ENCODE data around the gene CBX8. TPM values are rescaled to one million over a fixed set of nuclear protein-coding genes. Genes with fewer than 3 reads are reported as not detected.
A peak's percentile ranks its signal among the peaks of the same experiment; 100 is the strongest.

Gene CBX8
- total and polyA plus RNA-seq, 2 of the 8 experiments (the other 6 are each of a cell fraction or from before 2014, with no cell fraction given), result 0.09 to 2.1 TPM

- H3K23ac ChIP-seq (ENCODE audit: insufficient read length), result no peak overlapping the region
- H2BK12ac ChIP-seq (ENCODE audit: low read depth, low read length), result peak overlapping the region; percentile 92; the same call in 1 of the 2 replicates
- H3K56ac ChIP-seq (replicated peaks; ENCODE audit: insufficient read length, low read depth, low read length), result no peak overlapping the region
- peak; percentile 97 for TF ChIP-seq EZH2 (IDR thresholded peaks at IDR 0.05; ENCODE audit: low read depth, low read length, severe bottlenecking)
- TF ChIP-seq KDM1A (IDR thresholded peaks at IDR 0.05; ENCODE audit: borderline replicate concordance, low read length), result no peak
- peak; percentile 96 for TF ChIP-seq SUZ12 (IDR thresholded peaks at IDR 0.05; ENCODE audit: low read length)
- TF ChIP-seq RNF2 (IDR thresholded peaks at IDR 0.05; ENCODE audit: borderline replicate concordance, low read depth, low read length, missing control alignments, poor library complexity, severe bottlenecking), result peak; percentile 75
- no peak for TF ChIP-seq EGR1 (IDR thresholded peaks at IDR 0.05; ENCODE audit: borderline replicate concordance, low read depth, low read length)
- 0 out of 4 replicates have a peak, but pooled peaks of 1 of the 2 experiments have one; percentile 4 for TF ChIP-seq RAD21 (IDR thresholded peaks at IDR 0.05 in 1 of 2, conservative IDR thresholded peaks at IDR 0.05 in 1 of 2; ENCODE audit: low read depth in 2 of 2, low read length in 2 of 2)
- no peak for TF ChIP-seq SP1 (IDR thresholded peaks at IDR 0.05; ENCODE audit: low read depth, low read length)
- no peak for TF ChIP-seq ATF2 (IDR thresholded peaks at IDR 0.05; ENCODE audit: low read length)
- no peak overlapping the region for H4K91ac ChIP-seq (replicated peaks; ENCODE audit: insufficient read length, low read length)
- H2BK120ac ChIP-seq (replicated peaks; ENCODE audit: low read depth, low read length), result no peak overlapping the region
- peak overlapping the region; percentile 11 to 51 (median 15); a peak in 5 of 8 replicates for H3K4me3 ChIP-seq (ENCODE audit: extremely low read depth in 1 of 4, insufficient read depth in 2 of 4, low read depth in 3 of 4, low read length in 4 of 4)
- H3K4ac ChIP-seq (replicated peaks; ENCODE audit: insufficient read length, low read depth, low read length), result no peak overlapping the region
- peaks cover 0 to 9% of the 10 kb centered on the region in 2 experiments for H4K20me1 ChIP-seq (replicated peaks in 1 of 2; ENCODE audit: control insufficient read depth in 1 of 2, insufficient read depth in 2 of 2, low read length in 2 of 2)
- H2AFZ ChIP-seq (ENCODE audit: low read length), result no peak overlapping the region
- no peak overlapping the region for H3K9ac ChIP-seq (replicated peaks in 1 of 4; ENCODE audit: extremely low read depth in 1 of 4, low read depth in 3 of 4, low read length in 3 of 4)
- H3K79me1 ChIP-seq (ENCODE audit: low read depth, low read length), result no peaks in the 10 kb centered on the region
- H3K14ac ChIP-seq (ENCODE audit: insufficient read length), result no peak overlapping the region
- ChIA-PET CTCF (ENCODE audit: partially characterized antibody) (interaction anchor here (1.4 to 24.7 kb wide), 7 partner anchors 10 to 73 kb away, joined by 3 to 576 read pairs (median 53); partner anchors contain the start of genes CBX4 and CBX8), POLR2A (ENCODE audit: partially characterized antibody) (interaction anchor here (1.0 to 24.0 kb wide), 6 partner anchors 11 to 185 kb away, joined by 3 to 374 read pairs (median 7); partner anchors contain the start of genes CBX4 and CBX8)
- DNase-seq (ENCODE audit: low read depth in 1 of 2, low spot score in 2 of 2) (peak in 1 of 2 experiments; percentile 61), FAIRE-seq (no peak)
- H3K27ac ChIP-seq (ENCODE audit: low read depth, low read length), result no peak overlapping the region
- H3K79me2 ChIP-seq (ENCODE audit: control insufficient read depth in 1 of 2, insufficient read depth in 2 of 2, low read length in 2 of 2), result no peaks in the 10 kb centered on the region
- no peaks in the 10 kb centered on the region for H3K9me3 ChIP-seq (ENCODE audit: insufficient read depth in 2 of 2, low read depth in 1 of 2, low read length in 1 of 2)
- H4K8ac ChIP-seq (ENCODE audit: extremely low read depth, insufficient read depth, low read length), result peak overlapping the region; percentile 37; the same call in 1 of the 2 replicates
- H2AK5ac ChIP-seq (ENCODE audit: low read depth, low read length), result 0 out of 2 replicates have a peak overlapping the region, but pooled peaks have one; percentile 45
- no peak overlapping the region for H3K18ac ChIP-seq (ENCODE audit: extremely low read depth, low read length)
- H3K27me3 ChIP-seq (replicated peaks in 1 of 4; ENCODE audit: control insufficient read depth in 3 of 4, extremely low read depth in 1 of 4, insufficient read depth in 3 of 4, low read length in 3 of 4), result peaks cover 83 to 100% (median 94%) of the 10 kb centered on the region in 4 experiments
- peak overlapping the region; percentile 88; the same call in 1 of the 2 replicates for H2BK15ac ChIP-seq (ENCODE audit: low read length)
- H3K4me1 ChIP-seq (replicated peaks in 1 of 4; ENCODE audit: control insufficient read depth in 3 of 4, insufficient read depth in 4 of 4, low read length in 3 of 4), result peaks cover 0 to 29% (median 25%) of the 10 kb centered on the region in 4 experiments; a peak in 6 of 7 replicates
- H4K5ac ChIP-seq (ENCODE audit: insufficient read length, low read depth, low read length), result no peak overlapping the region
- peaks cover 6% of the 10 kb centered on the region; the same call in 1 of the 2 replicates for H3K23me2 ChIP-seq (ENCODE audit: low read depth, low read length)
- 5% methylated on average over 23 of the region's 41 CpGs; no CpG with 5 or more reads in 1 of the 2 experiments for WGBS, 2 experiments (ENCODE audit: extremely low coverage in 1 of 2, insufficient coverage in 1 of 2, insufficient read length in 1 of 2, insufficient replicate concordance in 2 of 2, low coverage in 1 of 2, low lambda C conversion rate in 2 of 2, missing lambda C conversion rate in 1 of 2)
- H2BK5ac ChIP-seq (ENCODE audit: low read depth, low read length), result no peak overlapping the region
- peak overlapping the region; percentile 65 to 68 for H3K4me2 ChIP-seq (ENCODE audit: insufficient read depth in 1 of 2, low read depth in 2 of 2, low read length in 2 of 2)
- H3K36me3 ChIP-seq (ENCODE audit: control insufficient read depth in 2 of 4, insufficient read depth in 4 of 4, low read length in 3 of 4), result peaks cover 0 to 15% (median 0%) of the 10 kb centered on the region in 4 experiments; a peak in 1 of 8 replicates
- no peak overlapping the region; the same call in 1 of the 2 replicates for H2BK20ac ChIP-seq (ENCODE audit: low read length)
These were observed 19.1 kb upstream of the CBX8 start for GRCh38 chr17:79815836-79816461.

Data from H1 (cell line).